Measurements from ENCODE around the gene TDRD12. TPM values are rescaled to one million over a fixed set of nuclear protein-coding genes. Genes with fewer than 3 reads are reported as not detected.
A peak's percentile ranks its signal among the peaks of the same experiment; 100 is the strongest.

Gene TDRD12
- total and polyA plus RNA-seq, 2 of the 13 experiments (the other 11 are each of a cell fraction or from before 2014, with no cell fraction given): 0.03 to 0.40 TPM

- TF ChIP-seq ZBTB26 (CRISPR knock-in tag; IDR thresholded peaks at IDR 0.05; ENCODE audit: borderline replicate concordance) (no peak), AHDC1 (CRISPR knock-in tag; IDR thresholded peaks at IDR 0.05; ENCODE audit: borderline replicate concordance) (peak; percentile 46; the same call in 1 of the 2 replicates), POLR2AphosphoS5 (IDR thresholded peaks at IDR 0.05; ENCODE audit: low read depth, low read length) (peak; percentile 78), NFIC (IDR thresholded peaks at IDR 0.05; ENCODE audit: low read length) (no peak), ZNF280B (CRISPR knock-in tag; IDR thresholded peaks at IDR 0.05; ENCODE audit: borderline replicate concordance) (peak; percentile 18; the same call in 1 of the 2 replicates), ARNTL (CRISPR knock-in tag; IDR thresholded peaks at IDR 0.05) (peak; percentile 57; the same call in 1 of the 2 replicates), SMAD1 (CRISPR knock-in tag; IDR thresholded peaks at IDR 0.05; ENCODE audit: borderline replicate concordance, low read depth) (peak; percentile 3; the same call in 1 of the 2 replicates), NFKBIZ (CRISPR knock-in tag; IDR thresholded peaks at IDR 0.05) (no peak), FLYWCH1 (CRISPR knock-in tag; IDR thresholded peaks at IDR 0.05) (no peak), ZNF446 (CRISPR knock-in tag; IDR thresholded peaks at IDR 0.05) (peak; percentile 46; the same call in 1 of the 2 replicates)
- TF ChIP-seq, protein P1, sequence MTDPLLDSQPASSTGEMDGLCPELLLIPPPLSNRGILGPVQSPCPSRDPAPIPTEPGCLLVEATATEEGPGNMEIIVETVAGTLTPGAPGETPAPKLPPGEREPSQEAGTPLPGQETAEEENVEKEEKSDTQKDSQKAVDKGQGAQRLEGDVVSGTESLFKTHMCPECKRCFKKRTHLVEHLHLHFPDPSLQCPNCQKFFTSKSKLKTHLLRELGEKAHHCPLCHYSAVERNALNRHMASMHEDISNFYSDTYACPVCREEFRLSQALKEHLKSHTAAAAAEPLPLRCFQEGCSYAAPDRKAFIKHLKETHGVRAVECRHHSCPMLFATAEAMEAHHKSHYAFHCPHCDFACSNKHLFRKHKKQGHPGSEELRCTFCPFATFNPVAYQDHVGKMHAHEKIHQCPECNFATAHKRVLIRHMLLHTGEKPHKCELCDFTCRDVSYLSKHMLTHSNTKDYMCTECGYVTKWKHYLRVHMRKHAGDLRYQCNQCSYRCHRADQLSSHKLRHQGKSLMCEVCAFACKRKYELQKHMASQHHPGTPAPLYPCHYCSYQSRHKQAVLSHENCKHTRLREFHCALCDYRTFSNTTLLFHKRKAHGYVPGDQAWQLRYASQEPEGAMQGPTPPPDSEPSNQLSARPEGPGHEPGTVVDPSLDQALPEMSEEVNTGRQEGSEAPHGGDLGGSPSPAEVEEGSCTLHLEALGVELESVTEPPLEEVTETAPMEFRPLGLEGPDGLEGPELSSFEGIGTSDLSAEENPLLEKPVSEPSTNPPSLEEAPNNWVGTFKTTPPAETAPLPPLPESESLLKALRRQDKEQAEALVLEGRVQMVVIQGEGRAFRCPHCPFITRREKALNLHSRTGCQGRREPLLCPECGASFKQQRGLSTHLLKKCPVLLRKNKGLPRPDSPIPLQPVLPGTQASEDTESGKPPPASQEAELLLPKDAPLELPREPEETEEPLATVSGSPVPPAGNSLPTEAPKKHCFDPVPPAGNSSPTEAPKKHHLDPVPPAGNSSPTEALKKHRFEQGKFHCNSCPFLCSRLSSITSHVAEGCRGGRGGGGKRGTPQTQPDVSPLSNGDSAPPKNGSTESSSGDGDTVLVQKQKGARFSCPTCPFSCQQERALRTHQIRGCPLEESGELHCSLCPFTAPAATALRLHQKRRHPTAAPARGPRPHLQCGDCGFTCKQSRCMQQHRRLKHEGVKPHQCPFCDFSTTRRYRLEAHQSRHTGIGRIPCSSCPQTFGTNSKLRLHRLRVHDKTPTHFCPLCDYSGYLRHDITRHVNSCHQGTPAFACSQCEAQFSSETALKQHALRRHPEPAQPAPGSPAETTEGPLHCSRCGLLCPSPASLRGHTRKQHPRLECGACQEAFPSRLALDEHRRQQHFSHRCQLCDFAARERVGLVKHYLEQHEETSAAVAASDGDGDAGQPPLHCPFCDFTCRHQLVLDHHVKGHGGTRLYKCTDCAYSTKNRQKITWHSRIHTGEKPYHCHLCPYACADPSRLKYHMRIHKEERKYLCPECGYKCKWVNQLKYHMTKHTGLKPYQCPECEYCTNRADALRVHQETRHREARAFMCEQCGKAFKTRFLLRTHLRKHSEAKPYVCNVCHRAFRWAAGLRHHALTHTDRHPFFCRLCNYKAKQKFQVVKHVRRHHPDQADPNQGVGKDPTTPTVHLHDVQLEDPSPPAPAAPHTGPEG (CRISPR knock-in tag; IDR thresholded peaks at IDR 0.05): peak; percentile 58; the same call in 1 of the 2 replicates
Observed at GRCh38 chr19:32674931-32675719, 44.4 kb upstream of the TDRD12 start, which contains the start of gene ANKRD27 (continued).

Measured in HepG2 (cell line).